GM12891 (cell line): ENCODE results near the gene MMEL1.

ENCODE experiments used
- DNase-seq: peaks from one replicate; pipeline ENCODE4 v3.0.0; 2011; ENCODE audit warnings: low spot score; ENCODE audit not compliant: insufficient read length
- FAIRE-seq: peaks from 2 replicates; lab custom pipeline; 2011; peaks lifted over from hg19 to GRCh38; lab: Jason Lieb, UNC
- PAX5 ChIP-seq: IDR thresholded peaks from 2 replicates; pipeline ENCODE4 v1.6.1; 2011; ENCODE audit warnings: low read length, moderate library complexity, mild to moderate bottlenecking; ENCODE audit not compliant: insufficient read depth, severe bottlenecking
- POLR2A ChIP-seq: IDR thresholded peaks from 2 replicates; pipeline ENCODE4 v1.6.1; 2011; ENCODE audit warnings: low read depth, low read length, control low read depth
- POLR2AphosphoS5 ChIP-seq: IDR thresholded peaks from 2 replicates; pipeline ENCODE4 v1.6.1; 2011; ENCODE audit warnings: low read depth, low read length, control low read depth
- POU2F2 ChIP-seq: IDR thresholded peaks from 2 replicates; pipeline ENCODE4 v1.6.1; 2011; ENCODE audit warnings: low read depth, mild to moderate bottlenecking, control low read depth, low read length, moderate library complexity
- SPI1 ChIP-seq: IDR thresholded peaks from 2 replicates; pipeline ENCODE4 v1.6.1; 2011; ENCODE audit warnings: low read depth, low read length, control low read depth
- TAF1 ChIP-seq: IDR thresholded peaks from 2 replicates; pipeline ENCODE4 v1.6.1; 2011; ENCODE audit warnings: low read depth, low read length, control low read depth

Gene MMEL1

GRCh38 chr1:2611031-2611501 is 21.8 kb downstream of the MMEL1 start:
- FAIRE-seq (no peak), DNase-seq (peak; percentile 48)

DNA sequence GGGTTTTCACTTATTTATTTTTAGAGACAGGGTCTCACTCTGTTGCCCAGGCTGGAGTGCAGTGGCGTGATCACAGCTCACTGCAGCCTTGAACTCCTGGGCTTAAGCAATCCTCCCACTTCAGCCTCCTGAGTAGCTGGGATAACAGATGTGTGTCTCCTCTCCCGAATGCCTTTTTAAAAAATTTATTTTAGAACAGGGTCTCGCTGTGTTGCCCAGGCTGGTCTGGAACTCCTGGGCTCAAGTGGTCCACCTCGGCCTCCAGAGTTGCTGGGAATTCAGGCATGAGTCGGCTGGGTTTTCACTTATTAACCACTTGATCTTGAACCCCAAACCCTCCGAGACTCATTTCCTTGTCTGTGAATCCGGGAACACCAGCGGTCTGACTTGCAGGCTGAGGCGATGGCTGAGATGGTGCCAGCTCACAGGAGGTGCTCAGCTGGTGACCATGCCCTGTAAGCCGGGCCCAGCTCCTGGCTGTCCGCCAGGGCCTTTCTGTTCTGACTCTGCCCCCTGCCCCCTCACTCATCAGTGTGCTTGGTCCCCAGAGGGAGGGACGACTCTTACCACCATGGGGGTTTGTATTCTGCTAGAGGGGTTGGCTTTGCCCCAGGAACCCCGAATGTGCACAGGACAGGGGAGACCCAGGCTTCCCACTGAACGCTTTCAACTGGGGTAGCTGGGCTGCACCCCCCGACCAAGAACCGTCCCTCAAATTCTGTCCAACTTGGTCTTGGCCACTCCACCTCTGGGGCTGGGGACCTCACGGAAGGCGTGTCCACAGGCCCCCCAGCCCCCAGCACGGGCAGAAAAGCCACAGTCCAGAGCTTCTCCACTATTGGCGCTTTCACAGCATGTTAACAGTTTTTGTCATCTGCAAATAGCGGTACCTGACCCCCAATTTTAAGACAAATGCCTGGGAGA is 22.5 kb downstream of the MMEL1 start:
- FAIRE-seq (no peak), DNase-seq (peak; percentile 23)
- TF ChIP-seq PAX5 = no peak
- TF ChIP-seq SPI1 = no peak
- TF ChIP-seq POU2F2 = no peak
- no peak for TF ChIP-seq TAF1
- no peak for TF ChIP-seq POLR2AphosphoS5
- TF ChIP-seq POLR2A = no peak

More at GRCh38 chr1:2611031-2611501, 21.8 kb downstream of the MMEL1 start:
- TF ChIP-seq TAF1 (no peak), POLR2AphosphoS5 (no peak), SPI1 (no peak), PAX5 (no peak)

- DNase-seq (no peak), FAIRE-seq (no peak)
- TF ChIP-seq SPI1 (no peak), PAX5 (no peak), POU2F2 (no peak), POLR2A (no peak), POLR2AphosphoS5 (no peak), TAF1 (no peak)
Measured at GRCh38 chr1:2609319-2610035, 23.3 kb downstream of the MMEL1 start.

DNA sequence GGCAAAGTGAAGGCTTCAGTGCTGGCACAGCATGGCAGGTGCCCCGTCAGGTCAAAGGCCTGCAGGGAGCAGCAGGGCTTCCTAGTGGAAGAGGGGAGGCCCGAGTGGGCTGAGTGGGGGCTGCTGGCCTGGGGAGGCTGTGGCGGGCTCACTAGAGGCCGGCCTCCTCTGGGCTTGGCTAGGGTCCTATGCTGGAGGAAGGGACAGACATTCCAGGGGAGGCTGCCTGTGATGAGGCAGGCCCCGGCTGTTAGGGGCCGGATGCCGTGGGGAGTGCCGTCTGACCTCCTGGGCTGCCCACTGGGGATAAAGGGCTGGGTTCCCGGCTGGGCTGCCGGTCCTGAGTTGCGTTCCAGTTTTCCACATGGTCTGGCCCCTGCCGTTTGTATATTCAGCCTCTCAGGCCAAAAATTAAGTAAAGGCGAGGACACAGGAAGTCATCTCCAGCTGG is 25.1 kb downstream of the MMEL1 start:
- TF ChIP-seq SPI1 = no peak
- TF ChIP-seq POLR2AphosphoS5 = no peak
- no peak for TF ChIP-seq POLR2A
- no peak for TF ChIP-seq POU2F2
- TF ChIP-seq TAF1 = no peak
- no peak for TF ChIP-seq PAX5
- no peak for FAIRE-seq
- DNase-seq = no peak

- peak; percentile 4 for DNase-seq
- FAIRE-seq = no peak
- TF ChIP-seq POU2F2 (no peak), POLR2AphosphoS5 (no peak), PAX5 (no peak), POLR2A (no peak), SPI1 (no peak), TAF1 (no peak)
Measured at GRCh38 chr1:2606881-2607621, 25.8 kb downstream of the MMEL1 start.

GRCh38 chr1:2606396-2606880 is 26.4 kb downstream of the MMEL1 start:
- peak; percentile 7 for DNase-seq
- TF ChIP-seq PAX5 = no peak
- TF ChIP-seq POU2F2 = no peak
- TF ChIP-seq SPI1 = no peak
- no peak for TF ChIP-seq POLR2A
- no peak for TF ChIP-seq POLR2AphosphoS5
- no peak for TF ChIP-seq TAF1
- FAIRE-seq = no peak

DNA sequence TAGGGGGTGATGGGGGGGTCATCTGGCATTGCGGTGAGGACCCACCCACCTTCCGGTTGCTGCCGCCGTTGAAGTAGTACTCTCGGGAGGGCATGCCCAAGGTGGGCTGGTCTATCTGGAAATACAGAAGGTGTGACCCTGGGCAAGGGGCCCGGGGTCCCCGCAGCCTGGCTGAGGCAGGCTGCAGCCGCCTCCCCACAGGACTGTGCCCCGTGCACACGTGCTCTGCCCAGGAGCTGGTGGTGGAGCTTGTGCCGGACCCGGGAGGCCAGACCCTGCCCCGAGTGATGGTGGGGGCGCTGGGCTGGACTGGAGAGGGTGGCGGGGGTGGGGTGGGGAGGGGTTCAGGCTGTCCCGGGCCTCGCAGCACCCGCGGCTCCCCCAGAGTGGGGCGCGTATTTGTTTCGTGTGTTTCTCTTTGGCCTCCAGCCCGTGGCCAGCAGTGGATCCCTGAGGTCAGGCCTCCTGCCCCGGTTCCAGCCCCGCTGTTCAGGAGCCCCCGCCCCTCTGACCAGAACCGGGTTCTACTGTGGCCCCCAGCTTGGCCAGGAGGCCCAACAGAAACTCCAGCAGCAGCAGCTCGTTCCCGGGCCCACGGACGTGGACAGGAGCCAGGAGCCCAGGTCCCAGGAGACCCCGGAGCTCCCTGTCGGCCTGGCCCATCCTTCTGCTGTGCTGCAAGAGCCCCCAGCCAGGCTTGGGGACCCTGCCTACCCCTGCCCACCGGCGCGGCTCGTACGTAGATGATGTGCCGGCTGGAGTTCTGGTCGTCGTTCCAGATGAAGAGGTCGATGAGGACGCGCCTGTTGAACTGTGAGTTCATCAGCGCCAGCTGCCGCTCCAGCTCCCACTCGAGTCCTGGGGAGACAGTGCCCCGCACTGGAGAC is 27.1 kb downstream of the MMEL1 start:
- no peak for FAIRE-seq
- peak; percentile 7 for DNase-seq
- TF ChIP-seq POLR2A (no peak), POLR2AphosphoS5 (no peak), POU2F2 (no peak), PAX5 (no peak), TAF1 (no peak), SPI1 (no peak)

DNA sequence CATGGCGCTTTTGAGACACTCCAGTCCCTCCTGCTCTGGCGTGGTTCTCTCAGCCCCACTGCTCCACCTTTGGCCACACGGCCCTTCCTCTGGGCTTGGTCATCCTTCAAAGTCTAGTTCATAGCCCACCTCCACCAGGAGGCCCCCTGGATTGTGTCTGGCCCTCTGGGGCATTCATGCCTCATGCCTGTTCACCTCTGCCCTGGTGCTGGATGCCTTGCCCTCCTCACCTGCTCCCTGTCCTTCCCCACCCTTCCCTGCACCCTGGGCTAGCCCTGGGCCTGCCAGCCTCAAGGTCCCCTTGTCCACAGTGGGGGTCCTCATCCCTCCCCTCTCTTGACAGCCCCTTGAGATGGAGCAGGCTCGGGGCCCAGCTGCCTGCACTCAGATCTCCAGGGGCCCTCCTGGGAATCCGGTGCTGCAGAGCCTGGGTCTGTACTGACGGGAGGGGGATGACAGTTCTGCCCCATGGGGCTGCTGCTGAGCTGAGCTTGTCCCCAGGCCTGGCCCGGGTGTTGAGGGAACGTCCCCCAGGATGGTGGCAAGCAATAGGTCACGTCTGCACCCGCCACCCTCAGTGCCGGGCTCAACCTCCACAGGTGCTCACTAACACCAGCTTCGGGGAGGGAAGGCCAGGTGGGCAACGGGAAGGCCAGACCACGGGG is 27.8 kb downstream of the MMEL1 start:
- FAIRE-seq (no peak), DNase-seq (peak; percentile 10)
- TF ChIP-seq POLR2A = no peak
- no peak for TF ChIP-seq TAF1
- TF ChIP-seq POLR2AphosphoS5 = no peak
- no peak for TF ChIP-seq SPI1
- no peak for TF ChIP-seq POU2F2
- TF ChIP-seq PAX5 = no peak
